ENCODE measurements around the gene RNF224. TPM values are rescaled to one million over a fixed set of nuclear protein-coding genes. Genes with fewer than 3 reads are reported as not detected.

RNF224 gene
- total RNA-seq, 1 experiment from 2014 or later: 3.9 TPM

DNA sequence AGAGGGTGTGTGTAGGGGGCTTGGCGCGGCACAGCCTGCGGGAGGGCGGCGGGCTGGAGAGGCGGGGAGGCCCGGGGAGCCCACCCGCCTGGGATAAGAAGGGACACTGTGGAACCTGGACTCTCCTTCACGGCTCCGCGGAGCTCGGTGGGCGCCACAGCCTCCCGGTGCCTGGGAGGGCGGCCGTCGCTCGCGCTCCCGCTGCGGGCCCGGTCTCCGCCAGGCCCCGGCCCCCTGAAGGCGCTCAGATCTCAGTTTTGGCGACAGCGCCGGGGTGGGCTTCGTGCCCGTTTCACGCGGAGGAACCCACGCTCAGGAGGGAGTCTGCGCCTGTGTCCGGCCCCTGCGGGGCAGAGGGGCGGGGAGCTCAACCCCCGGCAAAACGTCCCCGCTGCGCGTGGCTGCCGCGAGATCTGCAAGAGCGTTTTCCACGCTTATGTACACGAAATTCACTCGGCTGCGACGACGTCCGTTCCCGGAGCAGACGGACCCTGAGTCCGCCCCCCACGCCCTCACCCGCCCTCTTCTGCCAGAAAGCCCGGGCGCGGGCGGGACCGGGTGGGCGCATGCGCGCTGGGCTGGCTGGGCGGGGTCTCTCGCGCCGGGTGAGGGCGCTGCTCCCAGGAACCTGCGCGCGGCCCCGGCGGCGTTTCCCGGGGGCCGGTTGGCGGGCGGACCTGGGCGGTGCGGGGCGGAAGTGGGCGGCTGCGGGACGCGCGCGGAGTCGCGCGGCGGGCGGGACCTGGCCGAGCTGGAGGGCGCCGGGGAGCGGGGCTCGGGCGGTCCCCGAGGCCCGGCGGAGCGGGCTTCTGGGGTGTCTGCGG is 27.5 kb downstream of the RNF224 start, which contains the start of gene NELFB:
NELFB (plus strand) TSS at position 704 of the 824 bp plus-strand sequence.
- Histone ChIP-seq H3K4me2 (peak within 1 kb of the TSS; percentile 99), H3K4me1 (replicated peaks; ENCODE audit: insufficient read depth) (peaks cover 22% of the 10 kb centered on the region), H3K27ac (0 out of 2 replicates have a peak within 1 kb of the TSS, but pooled peaks have one; percentile 37), H3K36me3 (ENCODE audit: low read depth) (no peaks in the 10 kb centered on the region), H4K20me1 (ENCODE audit: insufficient read depth) (peaks cover 7% of the 10 kb centered on the region; the same call in 1 of the 2 replicates), H3K9me3 (ENCODE audit: insufficient read depth, low read depth) (no peaks in the 10 kb centered on the region), H2AFZ (peak within 1 kb of the TSS; percentile 99), H3K4me3 (peak within 1 kb of the TSS; percentile 92), H3K27me3 (ENCODE audit: insufficient read depth, low read depth) (no peaks in the 10 kb centered on the region), H3K9me2 (ENCODE audit: insufficient read depth) (no peaks in the 10 kb centered on the region), H3K79me2 (ENCODE audit: low read depth) (peaks cover 20% of the 10 kb centered on the region), H3F3A (ENCODE audit: insufficient read depth, low read depth) (peaks cover 15% of the 10 kb centered on the region; the same call in 1 of the 2 replicates)
- POLR2A ChIA-PET (ENCODE audit: unreplicated experiment): interaction anchor here (0.6 to 2.4 kb wide), 5 partner anchors 11 to 372 kb away, joined by 3 to 19 read pairs (median 5); partner anchors contain the start of gene TUBB4B
- TF ChIP-seq EZH2 (IDR thresholded peaks at IDR 0.05; ENCODE audit: low read depth): no peak
- TF ChIP-seq, protein P1, sequence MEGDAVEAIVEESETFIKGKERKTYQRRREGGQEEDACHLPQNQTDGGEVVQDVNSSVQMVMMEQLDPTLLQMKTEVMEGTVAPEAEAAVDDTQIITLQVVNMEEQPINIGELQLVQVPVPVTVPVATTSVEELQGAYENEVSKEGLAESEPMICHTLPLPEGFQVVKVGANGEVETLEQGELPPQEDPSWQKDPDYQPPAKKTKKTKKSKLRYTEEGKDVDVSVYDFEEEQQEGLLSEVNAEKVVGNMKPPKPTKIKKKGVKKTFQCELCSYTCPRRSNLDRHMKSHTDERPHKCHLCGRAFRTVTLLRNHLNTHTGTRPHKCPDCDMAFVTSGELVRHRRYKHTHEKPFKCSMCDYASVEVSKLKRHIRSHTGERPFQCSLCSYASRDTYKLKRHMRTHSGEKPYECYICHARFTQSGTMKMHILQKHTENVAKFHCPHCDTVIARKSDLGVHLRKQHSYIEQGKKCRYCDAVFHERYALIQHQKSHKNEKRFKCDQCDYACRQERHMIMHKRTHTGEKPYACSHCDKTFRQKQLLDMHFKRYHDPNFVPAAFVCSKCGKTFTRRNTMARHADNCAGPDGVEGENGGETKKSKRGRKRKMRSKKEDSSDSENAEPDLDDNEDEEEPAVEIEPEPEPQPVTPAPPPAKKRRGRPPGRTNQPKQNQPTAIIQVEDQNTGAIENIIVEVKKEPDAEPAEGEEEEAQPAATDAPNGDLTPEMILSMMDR (conservative IDR thresholded peaks at IDR 0.05): no peak
- BruUV-seq (replicated peaks): TSS peak; percentile 55
- peak; percentile 64 to 98 for DNase-seq
- CTCF ChIA-PET: interaction anchor here (0.7 to 2.0 kb wide), 2 partner anchors 18 to 168 kb away, joined by 4 to 13 read pairs; partner anchors contain the start of gene NOXA1
- intact Hi-C loops (cut with micrococcal nuclease; ENCODE audit: unreplicated experiment): no loop called here

DNA sequence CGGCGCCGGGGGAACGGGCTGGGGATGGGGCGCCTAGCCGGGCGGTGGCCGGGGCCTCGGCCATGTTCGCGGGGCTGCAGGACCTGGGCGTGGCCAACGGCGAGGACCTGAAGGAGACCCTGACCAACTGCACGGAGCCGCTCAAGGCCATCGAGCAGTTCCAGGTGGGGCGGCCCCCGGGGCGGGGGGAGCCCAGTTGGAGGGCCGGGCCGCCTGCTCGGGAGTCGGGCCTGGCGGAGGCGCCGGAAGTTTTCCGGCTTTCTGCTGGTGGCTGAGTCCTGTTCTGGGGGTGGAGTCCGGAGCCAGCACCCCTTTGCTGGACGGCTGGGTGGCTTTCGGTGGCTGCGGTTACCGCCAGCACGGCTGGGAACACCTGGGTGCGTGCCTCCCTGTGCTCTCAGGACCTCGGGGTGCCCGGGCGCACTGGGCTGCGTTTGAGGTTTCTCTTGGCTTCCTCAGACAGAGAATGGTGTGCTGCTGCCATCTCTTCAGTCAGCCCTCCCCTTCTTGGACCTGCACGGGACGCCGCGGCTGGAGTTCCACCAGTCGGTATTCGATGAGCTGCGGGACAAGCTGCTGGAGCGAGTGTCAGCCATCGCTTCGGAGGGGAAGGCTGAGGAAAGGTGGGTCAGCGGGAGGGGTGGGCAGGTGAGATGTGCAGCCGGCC is 28.3 kb downstream of the RNF224 start:
- H3K4me3 ChIP-seq: peak overlapping the region; percentile 92
- BruUV-seq (replicated peaks): no TSS peak
- H3K9me3 ChIP-seq (ENCODE audit: insufficient read depth, low read depth): no peaks in the 10 kb centered on the region
- H3K36me3 ChIP-seq (ENCODE audit: low read depth): no peaks in the 10 kb centered on the region
- no peak for DNase-seq
- H3K4me2 ChIP-seq: peak overlapping the region; percentile 96
- POLR2A ChIA-PET (ENCODE audit: unreplicated experiment): interaction anchor here (0.6 to 2.4 kb wide), 2 partner anchors 15 to 373 kb away, joined by 3 to 19 read pairs; partner anchors contain the start of gene TUBB4B
- H3K9me2 ChIP-seq (ENCODE audit: insufficient read depth): no peaks in the 10 kb centered on the region
- H3K79me2 ChIP-seq (ENCODE audit: low read depth): peaks cover 20% of the 10 kb centered on the region
- TF ChIP-seq, protein P1 (conservative IDR thresholded peaks at IDR 0.05): no peak
- TF ChIP-seq EZH2 (IDR thresholded peaks at IDR 0.05; ENCODE audit: low read depth): no peak
- H3K27ac ChIP-seq: 0 out of 2 replicates have a peak overlapping the region, but pooled peaks have one; percentile 37
- peaks cover 7% of the 10 kb centered on the region for H4K20me1 ChIP-seq (ENCODE audit: insufficient read depth)
- H2AFZ ChIP-seq: peak overlapping the region; percentile 86
- peaks cover 22% of the 10 kb centered on the region for H3K4me1 ChIP-seq (replicated peaks; ENCODE audit: insufficient read depth)
- intact Hi-C loops (cut with micrococcal nuclease; ENCODE audit: unreplicated experiment): no loop called here
- no peaks in the 10 kb centered on the region for H3K27me3 ChIP-seq (ENCODE audit: insufficient read depth, low read depth)
- CTCF ChIA-PET: interaction anchor here (1.5 to 2.0 kb wide), 2 partner anchors 19 kb away, joined by 7 to 13 read pairs; no protein-coding TSS in a partner anchor
- H3F3A ChIP-seq (ENCODE audit: insufficient read depth, low read depth): peaks cover 18% of the 10 kb centered on the region

DNA sequence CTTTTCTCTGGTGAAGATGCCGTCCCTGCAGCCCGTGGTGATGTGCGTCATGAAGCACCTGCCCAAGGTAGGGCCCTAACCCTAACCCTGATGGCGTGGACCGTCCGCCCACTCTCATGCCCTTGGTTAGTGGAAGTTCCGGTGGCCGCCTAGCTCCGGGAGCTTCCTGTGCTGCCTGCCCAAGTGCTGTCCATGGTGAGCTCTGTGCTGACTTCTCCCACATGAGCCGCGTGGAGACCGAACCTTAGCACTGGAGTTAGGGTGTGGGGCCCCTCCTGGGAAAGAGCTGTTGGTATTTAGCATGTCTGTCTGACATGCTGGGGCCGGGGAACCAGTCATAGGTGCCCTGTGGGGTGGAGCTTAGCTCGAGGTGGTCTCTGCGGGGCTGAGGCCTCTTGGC is 29.1 kb downstream of the RNF224 start:
- no peak for DNase-seq
- Histone ChIP-seq H3F3A (ENCODE audit: insufficient read depth, low read depth) (peaks cover 22% of the 10 kb centered on the region), H3K27me3 (ENCODE audit: insufficient read depth, low read depth) (no peaks in the 10 kb centered on the region), H2AFZ (no peak overlapping the region), H3K36me3 (ENCODE audit: low read depth) (no peaks in the 10 kb centered on the region), H4K20me1 (ENCODE audit: insufficient read depth) (peaks cover 7% of the 10 kb centered on the region), H3K27ac (no peak overlapping the region), H3K79me2 (ENCODE audit: low read depth) (peaks cover 20% of the 10 kb centered on the region), H3K4me1 (replicated peaks; ENCODE audit: insufficient read depth) (peaks cover 22% of the 10 kb centered on the region), H3K4me2 (peak overlapping the region; percentile 96), H3K9me3 (ENCODE audit: insufficient read depth, low read depth) (no peaks in the 10 kb centered on the region), H3K4me3 (peak overlapping the region; percentile 92), H3K9me2 (ENCODE audit: insufficient read depth) (no peaks in the 10 kb centered on the region)
- TF ChIP-seq, protein P1 (conservative IDR thresholded peaks at IDR 0.05): no peak
- TF ChIP-seq EZH2 (IDR thresholded peaks at IDR 0.05; ENCODE audit: low read depth): no peak
- intact Hi-C loops (cut with micrococcal nuclease; ENCODE audit: unreplicated experiment): no loop called here
- ChIA-PET POLR2A (ENCODE audit: unreplicated experiment) (interaction anchor here (0.5 to 0.6 kb wide), 2 partner anchors 182 to 191 kb away, joined by 3 read pairs; no protein-coding TSS in a partner anchor), CTCF (interaction anchor here (0.6 to 1.5 kb wide), 2 partner anchors 20 to 279 kb away, joined by 3 to 7 read pairs; no protein-coding TSS in a partner anchor)
- BruUV-seq (replicated peaks): TSS peak; percentile 42

Data from PC-9 (cell line).